Measurements from ENCODE around the gene DRC1.

DNA sequence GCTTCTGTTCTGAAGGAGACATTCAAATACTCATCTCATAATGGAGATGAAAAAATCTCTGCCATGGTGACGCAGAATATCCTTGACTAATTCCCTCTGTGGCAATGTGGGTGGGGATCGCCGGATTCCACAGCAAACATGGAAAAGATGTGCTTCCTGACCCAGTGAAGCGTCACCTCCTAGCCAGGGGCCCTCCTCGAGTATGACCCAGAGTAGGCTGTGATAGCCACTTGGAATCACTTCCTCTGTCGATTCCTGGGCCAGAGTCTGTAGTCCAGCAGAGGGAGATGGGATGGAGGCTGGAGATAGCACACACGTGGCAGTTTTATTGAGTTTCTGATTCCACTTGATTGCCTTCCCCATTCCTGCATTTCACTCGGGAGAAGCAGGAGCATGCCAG lies 36.8 kb downstream of the DRC1 start:
- TF ChIP-seq POLR2A (IDR thresholded peaks at IDR 0.05) = no peak
- peak in 3 of 6 experiments; percentile 38 to 52 (median 46) for TF ChIP-seq CTCF (IDR thresholded peaks at IDR 0.05)
